ENCODE data around the gene SUGCT.
"Not testable (repeated sequence)": the region's sequence is repeated elsewhere in the genome, so short reads cannot be mapped to it uniquely, and the experiment has no call there.

Gene SUGCT

DNA sequence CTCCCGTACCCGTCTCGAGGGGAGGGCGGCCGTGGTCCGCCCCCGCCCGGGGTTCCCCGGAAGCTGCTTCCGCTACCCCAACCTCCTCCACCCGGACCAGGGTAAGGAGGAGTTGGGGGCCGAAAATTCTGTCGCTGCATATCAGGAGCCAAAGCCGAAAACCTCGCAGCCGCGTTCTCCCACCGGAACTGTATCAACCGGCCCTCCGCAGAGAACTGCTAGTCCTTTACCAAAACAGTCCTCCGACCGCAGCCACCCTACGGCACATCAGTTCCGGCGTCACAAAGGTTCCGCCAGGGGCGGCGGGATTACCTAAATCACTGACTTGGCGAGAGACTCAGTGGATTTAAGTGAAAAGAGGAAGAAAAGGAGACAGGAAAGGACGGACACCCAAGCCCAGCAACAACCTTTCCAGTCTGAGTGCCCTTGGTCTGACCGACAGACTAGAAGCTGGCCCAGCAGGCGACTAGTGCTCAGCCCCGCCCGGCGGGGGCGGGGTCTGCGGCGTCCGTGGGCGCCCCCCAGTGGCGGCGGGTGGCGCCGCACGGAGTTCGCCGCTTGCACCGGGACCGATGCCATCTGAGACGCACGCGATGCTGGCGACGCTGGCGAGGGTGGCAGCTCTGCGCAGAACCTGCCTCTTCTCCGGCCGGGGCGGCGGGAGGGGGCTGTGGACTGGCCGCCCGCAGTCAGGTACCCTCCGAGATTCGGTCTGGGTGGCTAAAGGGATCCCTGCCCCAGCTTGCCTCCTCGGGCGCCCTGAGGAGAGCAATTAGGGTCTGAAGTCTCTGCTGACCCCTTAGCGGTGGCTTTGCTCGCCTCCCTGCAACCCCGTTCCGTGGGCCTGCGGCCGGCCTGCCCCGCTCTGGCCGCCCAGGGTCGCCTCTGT, at the start of gene SUGCT, which contains the start of gene MPLKIP:
Gene SUGCT, plus strand, starts transcription at position 578 of the 889 bp plus-strand sequence.
Gene MPLKIP, minus strand, starts transcription at position 195 of the 889 bp plus-strand sequence. Its CDS starts 55 bp downstream, at position 140.
- peak; percentile 48 to 98 (median 88) for DNase-seq

DNA sequence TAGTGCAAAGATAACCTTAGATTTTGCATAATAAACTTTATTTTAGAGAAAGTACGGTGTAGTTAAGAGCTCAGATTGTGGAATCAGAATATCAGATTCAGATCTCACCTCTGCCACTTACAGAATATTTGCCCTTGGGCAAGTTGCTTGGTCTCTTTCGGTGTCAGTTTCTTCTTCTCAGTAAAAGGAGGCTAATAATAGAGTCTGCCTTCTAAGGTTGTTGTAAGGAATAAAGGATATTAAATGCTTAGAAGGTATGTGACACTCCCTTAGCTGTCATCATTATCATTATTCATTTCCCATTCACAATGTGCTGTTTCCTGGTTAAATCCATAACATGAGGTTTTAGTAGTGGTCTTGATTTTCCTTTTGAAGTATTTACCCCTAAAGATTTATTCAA, 42.6 kb upstream of the SUGCT start:
- DNase-seq, result no peak

DNA sequence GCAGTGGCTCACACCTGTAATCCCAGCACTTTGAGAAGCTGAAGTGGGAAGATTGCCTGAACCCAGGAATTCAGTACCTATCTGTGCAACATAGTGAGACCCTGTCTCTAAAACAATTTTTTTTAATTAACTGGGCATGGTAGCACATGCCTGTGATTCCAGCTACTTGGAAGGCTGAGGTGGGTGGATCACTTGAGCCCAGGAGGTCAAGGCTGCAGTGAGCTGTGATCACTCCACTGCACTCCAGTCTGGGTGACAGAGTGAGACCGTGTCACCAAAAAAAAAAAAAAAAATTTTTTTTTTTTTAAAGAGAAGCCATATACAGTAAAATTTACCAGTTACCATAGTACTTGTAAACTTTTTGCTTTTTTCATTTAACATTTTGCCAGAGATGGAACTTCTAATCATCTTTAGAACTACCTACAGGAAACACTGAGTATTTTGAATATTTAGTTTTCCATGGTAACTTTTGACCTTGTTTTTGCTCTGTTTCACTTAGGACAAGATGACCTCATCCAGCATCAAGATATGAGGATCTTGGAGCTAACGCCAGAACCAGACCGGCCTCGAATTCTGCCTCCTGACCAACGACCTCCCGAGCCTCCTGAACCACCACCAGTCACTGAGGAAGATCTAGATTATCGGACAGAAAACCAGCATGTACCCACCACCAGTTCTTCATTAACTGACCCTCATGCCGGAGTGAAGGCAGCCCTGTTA, 41.0 kb upstream of the SUGCT start:
- no peak for DNase-seq

DNA sequence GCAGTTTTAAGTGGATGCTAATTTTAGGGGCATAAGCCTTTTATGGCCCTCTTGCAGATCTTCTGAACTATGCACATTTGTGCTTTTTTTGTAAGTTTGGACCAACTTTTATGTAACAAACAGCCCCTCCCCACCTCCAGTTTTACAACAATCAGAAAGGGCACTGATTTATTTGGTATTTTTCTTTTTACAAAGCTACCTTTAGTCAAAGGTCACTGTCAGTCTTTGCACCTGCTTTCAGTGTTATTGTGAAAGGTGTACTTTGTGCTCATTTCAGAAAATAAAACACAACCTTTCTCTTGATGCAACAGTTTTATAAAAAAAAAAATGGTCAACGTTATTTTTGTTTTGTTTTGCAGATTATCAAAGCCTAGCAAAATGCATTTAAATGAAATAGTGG, 39.6 kb upstream of the SUGCT start:
- DNase-seq, result no peak

- DNase-seq, result no peak
These were observed 39.0 kb upstream of the SUGCT start for GRCh38 chr7:40095695-40096327.

DNA sequence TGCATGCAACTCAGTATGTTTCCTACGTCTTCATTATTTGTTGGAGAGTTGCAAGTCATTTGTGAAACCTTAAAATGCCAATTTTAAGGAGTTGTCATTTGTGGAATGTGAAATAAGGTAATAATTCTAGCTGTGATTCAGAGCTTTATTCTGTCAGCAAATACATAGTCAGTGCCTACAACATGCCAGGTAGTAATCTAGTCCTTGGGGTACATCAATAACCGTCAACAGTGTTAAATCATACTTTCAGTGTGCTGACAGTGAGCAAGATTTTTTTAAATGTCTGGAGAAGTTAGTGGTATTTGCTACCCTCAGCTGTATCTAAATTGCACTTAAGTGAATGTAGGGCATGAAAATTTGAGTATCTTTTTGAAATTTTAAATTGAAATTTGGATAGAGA, 37.1 kb upstream of the SUGCT start:
- no peak for DNase-seq

- no peak for DNase-seq
These were observed 36.0 kb upstream of the SUGCT start for GRCh38 chr7:40098810-40099209.

GRCh38 chr7:40099837-40100236, 35.0 kb upstream of the SUGCT start:
- DNase-seq, result no peak

- no peak for DNase-seq
These were observed 33.6 kb upstream of the SUGCT start for GRCh38 chr7:40101201-40101600.

- no peak for DNase-seq
These were observed 31.9 kb upstream of the SUGCT start for GRCh38 chr7:40102897-40103296.

DNA sequence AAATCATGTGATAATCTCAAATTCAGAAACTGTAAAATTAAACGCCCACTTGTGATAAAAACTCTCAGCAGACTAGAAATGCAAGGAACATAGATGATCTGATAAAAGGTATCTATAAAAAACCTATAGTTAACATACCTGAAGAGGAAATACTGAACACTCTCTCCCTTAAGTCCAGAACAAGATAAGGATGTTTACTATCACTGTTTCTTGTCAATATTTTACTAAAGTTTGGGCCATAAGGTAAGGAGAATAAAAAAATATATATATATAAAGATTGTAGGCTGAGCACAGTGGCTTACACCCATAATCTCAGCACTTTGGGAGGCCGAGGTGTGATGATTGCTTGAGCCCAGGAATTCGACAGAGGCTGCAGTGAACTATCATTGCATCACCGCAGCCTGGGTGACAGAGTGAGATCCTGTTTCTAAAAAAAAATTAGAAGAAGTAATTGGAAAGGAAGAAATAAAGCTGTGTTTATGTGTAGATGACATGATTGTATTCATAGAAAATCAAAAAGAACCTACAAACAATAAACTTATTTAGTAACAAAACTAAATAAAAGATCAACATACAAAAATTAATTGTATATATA, 28.8 kb upstream of the SUGCT start:
- peak in 1 of 58 donors; percentile 4 for DNase-seq

- no peak for DNase-seq
These were observed 18.9 kb upstream of the SUGCT start for GRCh38 chr7:40115936-40116335.

GRCh38 chr7:40117199-40117598, 17.6 kb upstream of the SUGCT start:
- not testable (repeated sequence) for DNase-seq

DNA sequence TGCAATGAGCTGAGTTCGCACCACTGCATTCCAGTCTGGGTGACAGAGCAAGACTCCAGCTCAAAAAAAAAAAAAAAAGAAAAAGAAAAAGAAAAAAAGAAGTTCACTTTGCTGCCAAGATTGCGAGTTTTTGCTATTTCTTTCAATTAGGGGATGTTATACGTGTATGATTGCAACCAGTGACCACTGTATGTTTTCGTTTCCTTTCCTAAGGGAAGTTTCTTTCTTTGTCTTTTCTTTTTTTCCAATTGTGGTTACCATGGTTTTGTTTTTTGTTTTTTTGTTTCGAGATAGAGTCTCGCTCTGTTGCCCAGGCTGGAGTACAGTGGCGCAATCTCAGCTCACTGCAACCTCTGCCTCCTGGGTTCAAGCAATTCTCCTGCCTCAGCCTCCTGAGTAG, 16.6 kb upstream of the SUGCT start:
- not testable (repeated sequence) for DNase-seq

- no peak for DNase-seq
These were observed 14.8 kb upstream of the SUGCT start for GRCh38 chr7:40120020-40120419.

- not testable (repeated sequence) for DNase-seq
These were observed 12.5 kb upstream of the SUGCT start for GRCh38 chr7:40122100-40122939.

GRCh38 chr7:40122940-40123254, 11.9 kb upstream of the SUGCT start:
- no peak for DNase-seq

- DNase-seq, result peak in 4 of 58 donors; percentile 43 to 76 (median 66)
These were observed 1.0 kb upstream of the SUGCT start for GRCh38 chr7:40133561-40134427.

DNA sequence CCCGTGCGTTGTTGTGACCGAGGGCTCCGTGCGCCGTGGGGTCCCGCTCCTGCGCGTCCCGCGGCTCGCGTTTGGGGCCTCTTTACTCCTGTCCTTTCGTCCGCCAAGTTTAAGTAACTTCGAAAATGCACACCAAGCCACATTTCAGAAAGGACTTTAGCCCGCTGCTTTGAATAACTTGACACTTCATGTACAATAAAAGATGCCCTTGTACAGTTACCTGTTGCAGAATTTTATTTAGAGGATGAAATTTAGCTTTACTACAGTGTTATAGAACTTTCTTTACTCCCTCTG, 459 bp downstream of the SUGCT start:
- DNase-seq, result peak in 2 of 58 donors; percentile 31 to 41

DNA sequence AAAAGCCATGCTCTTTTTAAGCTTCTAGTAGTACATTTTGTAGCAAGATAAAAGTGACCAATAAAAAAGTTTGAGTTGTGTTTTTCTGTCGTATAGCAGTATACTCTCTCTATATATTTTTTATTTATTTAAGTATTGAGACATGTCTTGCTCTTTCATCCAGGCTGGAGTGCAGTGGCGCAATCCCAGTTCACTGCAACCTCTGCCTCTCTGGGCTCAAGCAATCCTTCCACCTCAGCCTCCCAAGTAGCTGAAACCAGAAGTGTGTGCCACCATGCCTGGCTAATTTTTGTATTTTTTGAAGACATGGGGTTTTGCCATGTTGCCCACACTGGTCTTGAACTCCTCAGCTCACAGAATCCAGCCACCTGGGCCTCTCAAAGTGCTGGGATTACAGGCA, 2.8 kb downstream of the SUGCT start:
- DNase-seq, result no peak

All from anterior cingulate cortex (tissue), 58 donors.